ENCODE measurements around the gene SYNPO. TPM values are rescaled to one million over a fixed set of nuclear protein-coding genes. Genes with fewer than 3 reads are reported as not detected.

SYNPO gene
- total RNA-seq, 1 donor from 2014 or later: 40.2 TPM

GRCh38 chr5:150609843-150610584 is 30.4 kb upstream of the SYNPO start:
- H3K4me2 ChIP-seq (ENCODE audit: low read length): no peak overlapping the region
- TF ChIP-seq EZH2 (IDR thresholded peaks at IDR 0.05; ENCODE audit: insufficient read depth, low read length) (no peak), CTCF (IDR thresholded peaks at IDR 0.05; ENCODE audit: insufficient read depth, low read depth, low read length) (no peak)
- H3K4me1 ChIP-seq (ENCODE audit: insufficient read depth, low read length): peaks cover 10% of the 10 kb centered on the region
- Mint-ChIP-seq H3K27me3 (ENCODE audit: low read depth, unreplicated experiment) (peaks cover 35% of the 10 kb centered on the region), H3K36me3 (ENCODE audit: low read depth, unreplicated experiment) (no peaks in the 10 kb centered on the region), H3K4me3 (ENCODE audit: unreplicated experiment) (no peak overlapping the region), H3K9me3 (ENCODE audit: unreplicated experiment) (no peaks in the 10 kb centered on the region), H3K27ac (ENCODE audit: unreplicated experiment) (no peak overlapping the region), H3K4me1 (ENCODE audit: low read depth, unreplicated experiment) (peaks cover 3% of the 10 kb centered on the region)
- H3K9ac ChIP-seq (ENCODE audit: low read length): no peak overlapping the region
- no peak overlapping the region for H3K27ac ChIP-seq (ENCODE audit: low read depth, low read length)
- no peaks in the 10 kb centered on the region for H3K36me3 ChIP-seq (ENCODE audit: insufficient read depth, low read length)
- no peaks in the 10 kb centered on the region for H3K9me3 ChIP-seq (ENCODE audit: insufficient read depth, low read depth, low read length)
- H3K27me3 ChIP-seq (ENCODE audit: insufficient read depth, low read length): peaks cover 4% of the 10 kb centered on the region
- no peak overlapping the region for H2AFZ ChIP-seq (ENCODE audit: low read depth, low read length)
- FAIRE-seq (no peak), DNase-seq (ENCODE audit: low read depth) (no peak)
- no peaks in the 10 kb centered on the region for H3K79me2 ChIP-seq (ENCODE audit: insufficient read depth, low read length)
- no peaks in the 10 kb centered on the region for H4K20me1 ChIP-seq (ENCODE audit: insufficient read depth, low read length)
- H3K4me3 ChIP-seq (ENCODE audit: insufficient read depth, low read depth, low read length): no peak overlapping the region

GRCh38 chr5:150611026-150611425 is 29.4 kb upstream of the SYNPO start:
- Mint-ChIP-seq H3K27ac (ENCODE audit: unreplicated experiment) (no peak overlapping the region), H3K4me1 (ENCODE audit: low read depth, unreplicated experiment) (peaks cover 6% of the 10 kb centered on the region), H3K4me3 (ENCODE audit: unreplicated experiment) (no peak overlapping the region), H3K27me3 (ENCODE audit: low read depth, unreplicated experiment) (peaks cover 38% of the 10 kb centered on the region), H3K9me3 (ENCODE audit: unreplicated experiment) (no peaks in the 10 kb centered on the region), H3K36me3 (ENCODE audit: low read depth, unreplicated experiment) (no peaks in the 10 kb centered on the region)
- H4K20me1 ChIP-seq (ENCODE audit: insufficient read depth, low read length): no peaks in the 10 kb centered on the region
- H3K4me3 ChIP-seq (ENCODE audit: insufficient read depth, low read depth, low read length): no peak overlapping the region
- no peaks in the 10 kb centered on the region for H3K36me3 ChIP-seq (ENCODE audit: insufficient read depth, low read length)
- H3K4me2 ChIP-seq (ENCODE audit: low read length): no peak overlapping the region
- H3K27me3 ChIP-seq (ENCODE audit: insufficient read depth, low read length): peaks cover 4% of the 10 kb centered on the region
- DNase-seq (ENCODE audit: low read depth) (no peak), FAIRE-seq (no peak)
- H3K79me2 ChIP-seq (ENCODE audit: insufficient read depth, low read length): no peaks in the 10 kb centered on the region
- no peak overlapping the region for H2AFZ ChIP-seq (ENCODE audit: low read depth, low read length)
- no peak overlapping the region for H3K27ac ChIP-seq (ENCODE audit: low read depth, low read length)
- H3K4me1 ChIP-seq (ENCODE audit: insufficient read depth, low read length): peaks cover 20% of the 10 kb centered on the region
- H3K9me3 ChIP-seq (ENCODE audit: insufficient read depth, low read depth, low read length): no peaks in the 10 kb centered on the region
- H3K9ac ChIP-seq (ENCODE audit: low read length): no peak overlapping the region
- TF ChIP-seq CTCF (IDR thresholded peaks at IDR 0.05; ENCODE audit: insufficient read depth, low read depth, low read length) (no peak), EZH2 (IDR thresholded peaks at IDR 0.05; ENCODE audit: insufficient read depth, low read length) (no peak)

- no peak for DNase-seq (ENCODE audit: low read depth)
- Mint-ChIP-seq H3K4me3 (ENCODE audit: unreplicated experiment) (no peak overlapping the region), H3K36me3 (ENCODE audit: low read depth, unreplicated experiment) (no peaks in the 10 kb centered on the region), H3K4me1 (ENCODE audit: low read depth, unreplicated experiment) (peaks cover 12% of the 10 kb centered on the region), H3K9me3 (ENCODE audit: unreplicated experiment) (no peaks in the 10 kb centered on the region), H3K27ac (ENCODE audit: unreplicated experiment) (no peak overlapping the region), H3K27me3 (ENCODE audit: low read depth, unreplicated experiment) (peaks cover 50% of the 10 kb centered on the region)
- Histone ChIP-seq H4K20me1 (ENCODE audit: insufficient read depth, low read length) (no peaks in the 10 kb centered on the region), H3K4me3 (ENCODE audit: insufficient read depth, low read depth, low read length) (no peak overlapping the region), H3K9me3 (ENCODE audit: insufficient read depth, low read depth, low read length) (no peaks in the 10 kb centered on the region), H3K27me3 (ENCODE audit: insufficient read depth, low read length) (peaks cover 4% of the 10 kb centered on the region), H3K36me3 (ENCODE audit: insufficient read depth, low read length) (no peaks in the 10 kb centered on the region), H3K79me2 (ENCODE audit: insufficient read depth, low read length) (no peaks in the 10 kb centered on the region), H3K9ac (ENCODE audit: low read length) (no peak overlapping the region), H2AFZ (ENCODE audit: low read depth, low read length) (no peak overlapping the region), H3K27ac (ENCODE audit: low read depth, low read length) (no peak overlapping the region), H3K4me2 (ENCODE audit: low read length) (no peak overlapping the region), H3K4me1 (ENCODE audit: insufficient read depth, low read length) (peaks cover 25% of the 10 kb centered on the region)
- FAIRE-seq: no peak
- no peak for TF ChIP-seq CTCF (IDR thresholded peaks at IDR 0.05; ENCODE audit: insufficient read depth, low read depth, low read length)
Observed at GRCh38 chr5:150612405-150612804, 28.1 kb upstream of the SYNPO start.

Measured in astrocyte (in vitro differentiated cells and primary cell).